C4-2B (cell line): Measurements from ENCODE around the gene AP1M1.

ENCODE experiments used
- H3K27ac ChIP-seq: fragments of 450-650 bp; 2 replicates; pipeline ENCODE4 v1.5.1; 2017
- CTCF ChIP-seq: fragments of 450-650 bp; conservative IDR thresholded peaks from 2 replicates; pipeline ENCODE4 v1.5.1; 2017; ENCODE audit warnings: mild to moderate bottlenecking
- ZFX ChIP-seq: fragments of 450-650 bp; IDR thresholded peaks from 2 replicates; pipeline ENCODE4 v1.6.1; 2017

Gene AP1M1

GRCh38 chr19:16249826-16250404 lies 52.2 kb downstream of the AP1M1 start:
- TF ChIP-seq ZFX (no peak), CTCF (no peak)
- no peak overlapping the region for H3K27ac ChIP-seq

GRCh38 chr19:16252459-16253205 lies 54.9 kb downstream of the AP1M1 start:
- H3K27ac ChIP-seq = peak overlapping the region; percentile 66; the same call in 1 of the 2 replicates
- no peak for TF ChIP-seq ZFX
- TF ChIP-seq CTCF = no peak

- no peak for TF ChIP-seq ZFX
- no peak for TF ChIP-seq CTCF
- H3K27ac ChIP-seq = no peak overlapping the region
These were observed 57.2 kb downstream of the AP1M1 start for GRCh38 chr19:16254851-16255408.

GRCh38 chr19:16257509-16258002 lies 59.8 kb downstream of the AP1M1 start:
- TF ChIP-seq ZFX (no peak), CTCF (no peak)

GRCh38 chr19:16258440-16258903 lies 60.8 kb downstream of the AP1M1 start:
- TF ChIP-seq ZFX (no peak), CTCF (no peak)
- H3K27ac ChIP-seq = no peak overlapping the region

More at GRCh38 chr19:16257509-16258002, 59.8 kb downstream of the AP1M1 start:
- H3K27ac ChIP-seq = no peak overlapping the region

GRCh38 chr19:16259385-16260159 lies 61.9 kb downstream of the AP1M1 start:
- TF ChIP-seq ZFX (no peak), CTCF (no peak)
- no peak overlapping the region for H3K27ac ChIP-seq
